KG1 (cell line): Measurements from ENCODE around the gene NDE1.
"Not testable (repeated sequence)": the region's sequence is repeated elsewhere in the genome, so short reads cannot be mapped to it uniquely, and the experiment has no call there.

ENCODE experiments used
- DNase-seq: peaks from one replicate; lab custom pipeline; 2025; lab: John Stamatoyannopoulos, UW

The NDE1 gene

DNA sequence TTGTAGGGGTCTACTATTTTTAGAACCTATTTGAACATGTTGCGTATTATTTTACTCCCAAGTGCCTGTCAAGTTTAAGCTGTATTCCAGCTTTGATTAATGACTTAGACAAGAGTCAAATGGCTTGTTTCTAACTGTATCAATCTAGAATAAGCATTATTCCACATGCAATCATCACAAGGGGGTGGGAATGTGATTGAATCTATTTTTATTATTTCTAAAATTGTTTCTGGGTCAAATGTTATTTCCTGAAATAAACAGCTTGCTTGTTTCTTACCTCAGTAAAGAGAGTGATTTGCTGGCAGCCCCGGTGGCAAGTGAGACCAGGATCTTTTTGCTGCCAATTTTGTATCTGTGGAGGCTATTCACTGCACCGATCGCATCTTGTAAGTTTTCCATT is 28.6 kb upstream of the NDE1 start:
- no peak for DNase-seq

DNA sequence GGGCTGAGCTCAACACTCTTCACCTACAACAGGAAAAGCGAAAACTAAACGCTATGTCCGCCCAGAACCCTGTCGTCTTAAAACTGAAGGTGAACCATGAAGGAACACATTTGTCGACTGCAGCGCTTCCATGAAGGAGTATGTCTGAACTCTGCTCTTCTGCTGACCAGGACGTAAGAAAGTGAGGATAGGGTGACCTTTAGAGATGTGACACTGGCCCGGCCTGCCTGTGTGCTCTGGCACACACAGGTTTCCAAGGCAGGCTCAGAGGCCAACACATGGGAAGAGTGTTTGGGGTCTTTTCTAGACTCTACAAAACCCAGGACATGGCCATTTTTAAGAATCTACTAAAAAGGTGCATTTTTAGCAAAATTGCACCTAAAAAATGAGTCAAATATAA is 28.2 kb upstream of the NDE1 start:
- no peak for DNase-seq

DNA sequence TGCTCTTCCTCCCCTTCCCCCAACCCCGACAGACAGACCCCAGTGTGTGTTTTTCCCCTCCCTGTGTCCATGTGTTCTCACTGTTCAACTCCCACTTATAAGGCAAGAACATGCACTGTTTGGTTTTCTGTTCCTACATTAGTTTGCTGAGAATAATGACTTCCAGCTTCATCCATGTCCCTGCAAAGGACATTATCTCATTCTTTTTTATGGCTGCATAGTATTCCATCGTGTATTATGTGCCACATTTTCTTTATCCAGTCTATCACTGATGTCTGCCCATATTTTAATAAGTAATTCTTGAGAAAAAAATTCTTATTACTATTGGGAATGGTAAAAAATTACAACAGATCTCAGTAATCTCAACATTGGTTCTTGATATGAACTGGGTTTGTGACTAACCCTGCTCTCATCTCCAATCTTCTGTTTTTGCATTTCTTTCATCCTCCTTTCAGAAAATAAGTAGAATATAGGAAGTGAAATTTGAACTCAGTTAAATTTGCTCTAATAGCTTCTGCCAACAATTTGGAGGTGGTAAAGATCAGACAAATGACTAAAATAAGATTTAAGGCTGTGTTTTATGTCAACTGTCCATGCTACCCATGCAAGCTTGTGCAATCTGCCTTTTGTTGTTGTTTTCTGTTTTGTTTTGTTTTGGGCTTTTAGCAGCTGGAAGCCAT is 18.2 kb upstream of the NDE1 start:
- DNase-seq = no peak

GRCh38 chr16:15635926-15636325 is 14.1 kb upstream of the NDE1 start:
- no peak for DNase-seq

GRCh38 chr16:15636392-15636873 is 13.6 kb upstream of the NDE1 start:
- no peak for DNase-seq

DNA sequence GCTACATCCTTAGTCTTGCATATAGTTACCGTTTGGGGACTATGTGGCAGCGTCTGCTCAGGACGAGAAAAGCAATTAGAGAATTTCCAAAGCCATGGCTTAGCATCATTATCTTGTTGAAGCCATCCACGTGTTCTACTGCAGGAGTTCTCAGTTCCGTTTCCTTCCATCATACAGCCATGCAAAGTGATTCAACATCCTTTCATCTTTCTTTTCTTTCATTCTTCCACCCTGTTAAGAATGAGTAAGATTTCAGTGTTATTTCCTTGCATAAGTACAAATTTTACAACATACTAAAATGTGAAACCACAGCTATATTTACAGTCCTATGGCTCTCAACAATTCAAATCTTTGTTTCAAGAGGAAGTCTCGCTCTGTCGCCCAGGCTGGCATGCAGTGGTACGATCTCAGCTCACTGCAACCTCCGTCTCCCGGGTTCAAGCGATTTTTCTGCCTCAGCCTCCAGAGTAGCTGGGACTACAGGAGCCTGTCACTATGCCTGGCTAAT is 10.9 kb upstream of the NDE1 start:
- no peak for DNase-seq

DNA sequence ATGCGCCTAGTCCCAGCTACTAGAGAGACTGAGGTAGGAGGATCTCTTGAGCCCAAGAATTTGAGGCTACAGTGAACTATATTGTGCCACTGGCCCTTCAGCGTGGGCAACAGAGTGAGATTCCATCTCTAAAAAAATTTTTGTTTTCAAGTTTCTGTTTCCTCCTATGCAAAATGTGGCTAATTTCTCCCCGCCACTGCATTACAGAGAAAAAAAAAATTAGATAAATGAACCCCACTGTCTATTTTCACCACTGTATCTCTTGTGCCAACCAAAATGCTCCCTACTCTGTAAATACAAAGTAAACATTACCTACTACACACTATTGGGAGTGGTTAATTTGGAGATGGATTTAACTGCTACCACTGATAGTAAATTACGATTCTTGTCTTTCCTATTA is 9.1 kb upstream of the NDE1 start:
- no peak for DNase-seq

DNA sequence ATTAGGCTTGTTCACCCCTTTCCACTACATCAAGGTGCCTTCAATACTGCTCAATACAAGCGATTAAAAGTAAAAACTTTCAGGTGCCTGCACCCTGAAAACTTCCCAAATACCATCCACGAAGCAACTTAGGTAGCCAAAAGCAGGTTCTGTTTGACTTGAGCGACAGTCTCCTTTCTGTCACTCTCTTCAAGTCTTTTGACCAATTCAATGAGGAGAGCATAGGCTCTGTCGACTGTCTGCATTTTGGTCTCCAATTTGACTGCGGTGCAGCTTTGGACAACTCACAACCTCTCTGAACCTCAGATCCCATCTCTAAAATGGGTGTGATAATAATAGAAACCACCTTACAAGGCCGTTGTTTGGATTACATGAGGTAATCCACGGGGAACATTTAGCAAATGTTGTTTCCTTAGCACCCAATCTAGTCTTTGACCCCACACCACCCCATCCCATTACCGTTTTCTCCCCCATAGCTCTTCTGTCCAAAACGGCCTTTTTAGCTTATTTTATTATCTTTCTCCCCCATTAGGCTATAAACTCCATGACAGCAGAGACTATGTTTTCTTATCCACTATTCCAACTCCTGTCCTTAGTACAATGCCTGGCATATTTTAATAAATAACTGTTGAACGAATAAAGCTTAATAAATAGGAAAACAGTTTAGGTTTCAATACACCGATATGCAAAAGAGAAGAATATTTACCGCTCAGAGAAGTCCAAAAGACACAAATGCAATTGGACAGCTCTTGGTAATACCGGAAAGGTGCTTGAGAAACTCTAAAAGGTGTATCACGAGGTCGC is 8.1 kb upstream of the NDE1 start:
- DNase-seq = no peak

DNA sequence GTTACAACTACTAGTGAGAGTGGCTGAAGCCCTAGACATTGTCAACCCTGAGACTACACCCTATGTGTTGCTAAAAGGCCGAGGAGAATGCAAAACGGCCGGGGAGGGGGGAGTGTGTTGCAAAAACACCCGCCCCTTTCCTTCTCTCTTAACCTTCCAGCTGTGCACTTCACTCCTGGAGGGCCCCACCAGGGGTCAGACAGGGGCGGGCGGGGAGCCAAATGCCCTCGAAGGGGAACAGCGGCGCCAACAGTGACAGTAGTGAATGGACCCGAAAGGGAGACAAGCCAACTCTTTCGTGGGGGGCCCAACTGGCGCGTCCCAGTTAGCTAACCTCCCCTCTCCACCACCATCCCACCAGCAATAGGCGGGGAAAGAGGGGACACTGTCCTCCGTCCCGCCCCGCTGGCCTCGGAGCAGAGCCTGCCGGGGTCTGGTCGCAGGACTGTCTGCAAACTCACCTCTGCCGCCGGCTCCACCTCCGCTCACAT is 7.4 kb upstream of the NDE1 start:
- peak; percentile 62 for DNase-seq

GRCh38 chr16:15643048-15643945 is 6.7 kb upstream of the NDE1 start, which contains the start of gene MARF1:
MARF1 (minus strand) TSS chr16:15643154; CDS start chr16:15639233, 3,921 bp downstream.
- DNase-seq = peak; percentile 84

- DNase-seq = no peak
Observed at GRCh38 chr16:15643946-15644250, 6.1 kb upstream of the NDE1 start.

- DNase-seq = no peak
Observed at GRCh38 chr16:15644267-15644961, 5.6 kb upstream of the NDE1 start.

- DNase-seq = not testable (repeated sequence)
Observed at GRCh38 chr16:15644962-15645465, 5.0 kb upstream of the NDE1 start.

DNA sequence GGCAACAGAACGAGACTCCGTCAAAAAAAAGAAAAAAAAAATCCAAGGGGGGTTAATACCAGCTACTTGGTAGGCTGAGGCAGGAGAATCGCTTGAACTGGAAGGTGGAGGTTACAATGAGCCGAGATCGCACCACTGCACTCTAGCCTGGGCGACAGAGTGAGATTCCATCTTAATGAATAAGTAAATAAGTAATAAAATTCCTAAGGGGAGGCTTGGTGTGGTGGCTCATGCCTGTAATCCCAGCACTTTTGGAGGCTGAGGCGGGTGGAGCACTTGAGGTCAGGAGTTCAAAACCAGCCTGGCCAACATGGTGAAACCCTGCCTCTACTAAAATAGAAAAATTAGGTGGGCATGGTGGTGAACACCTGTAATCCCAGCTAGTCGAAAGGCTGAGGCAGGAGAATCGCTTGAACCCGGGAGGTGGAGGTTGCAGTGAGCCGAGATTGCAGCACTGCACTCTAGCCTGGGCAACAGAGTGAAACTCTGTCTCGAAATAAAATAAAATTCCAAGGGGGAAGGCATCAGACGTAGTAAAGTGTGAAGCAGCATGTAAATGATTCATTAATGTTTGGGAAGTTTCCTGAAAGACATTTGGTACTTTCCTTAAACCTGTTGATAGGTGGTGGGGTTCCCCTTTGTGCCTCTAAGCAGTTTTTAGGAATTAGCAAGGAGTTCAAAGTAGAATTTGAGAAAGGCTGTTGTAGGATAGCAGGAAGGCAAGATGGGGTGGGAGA is 3.3 kb upstream of the NDE1 start:
- DNase-seq = not testable (repeated sequence)

- no peak for DNase-seq
Observed at GRCh38 chr16:15647294-15648014, 2.6 kb upstream of the NDE1 start.

- DNase-seq = no peak
Observed at GRCh38 chr16:15648135-15648730, 1.8 kb upstream of the NDE1 start.

- not testable (repeated sequence) for DNase-seq
Observed at GRCh38 chr16:15649311-15649710, 734 bp upstream of the NDE1 start.

DNA sequence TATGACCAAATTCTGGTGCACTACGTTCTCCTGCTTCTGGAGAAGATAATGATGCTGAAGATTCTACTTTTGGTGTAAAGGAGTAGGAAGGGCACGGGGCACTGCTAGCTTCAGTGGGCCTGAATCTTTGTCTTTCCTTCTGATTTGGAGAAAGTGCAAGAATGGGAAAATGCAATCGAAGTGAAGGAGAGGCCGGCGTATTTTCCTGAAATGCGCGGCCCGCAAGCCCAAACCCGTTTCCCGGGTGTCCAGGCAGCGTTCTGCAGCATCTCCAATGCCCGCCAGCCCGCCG is 372 bp upstream of the NDE1 start:
- no peak for DNase-seq

DNA sequence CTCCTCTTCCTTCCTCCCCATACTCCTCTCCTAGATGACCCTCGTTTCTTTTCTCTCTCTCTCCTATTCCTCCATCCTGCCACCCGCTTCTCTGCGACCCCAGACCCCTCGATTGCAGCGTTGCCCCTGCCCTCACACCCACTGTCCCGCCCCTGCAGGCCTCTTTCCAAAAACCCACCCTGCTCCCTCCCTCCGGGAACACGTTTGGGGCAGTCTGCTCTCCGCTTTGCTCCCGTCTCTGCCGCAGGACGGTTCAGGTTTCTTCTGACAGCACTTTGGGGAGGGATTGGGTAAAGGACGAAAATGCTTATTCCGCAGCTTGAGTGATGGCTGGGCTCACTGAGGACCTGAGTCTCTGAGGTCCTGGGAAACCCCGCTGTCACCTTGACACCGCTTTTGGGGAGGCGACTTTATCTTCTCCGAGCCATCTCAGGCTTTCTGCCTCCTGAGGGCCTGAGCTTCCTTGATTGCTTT is 690 bp downstream of the NDE1 start:
- DNase-seq = peak; percentile 18
